Hindlimb muscle (tissue), 1 donor: Measurements from ENCODE around the gene PEX5L. TPM values are rescaled to one million over a fixed set of nuclear protein-coding genes. Genes with fewer than 3 reads are reported as not detected.

Experiments
- DNase-seq: peaks from one replicate; pipeline ENCODE4 v3.0.0-alpha.2; 2013
- polyA plus RNA-seq: library from polyadenylated mRNA; unstranded; fragments of 120-200 nt; gene quantifications from one replicate; pipeline ENCODE4 v1.2.1, GENCODE V29; 2013; ENCODE audit not compliant: insufficient read length

Gene PEX5L
- polyA plus RNA-seq, 1 donor = 0.35 TPM

GRCh38 chr3:180004542-180004941, 32.2 kb downstream of the PEX5L start:
- DNase-seq = no peak

GRCh38 chr3:180002006-180002405, 34.7 kb downstream of the PEX5L start:
- DNase-seq = no peak

GRCh38 chr3:180000500-180000899, 36.2 kb downstream of the PEX5L start:
- no peak for DNase-seq

- DNase-seq = no peak
These were observed 41.3 kb downstream of the PEX5L start for GRCh38 chr3:179995406-179995805.

DNA sequence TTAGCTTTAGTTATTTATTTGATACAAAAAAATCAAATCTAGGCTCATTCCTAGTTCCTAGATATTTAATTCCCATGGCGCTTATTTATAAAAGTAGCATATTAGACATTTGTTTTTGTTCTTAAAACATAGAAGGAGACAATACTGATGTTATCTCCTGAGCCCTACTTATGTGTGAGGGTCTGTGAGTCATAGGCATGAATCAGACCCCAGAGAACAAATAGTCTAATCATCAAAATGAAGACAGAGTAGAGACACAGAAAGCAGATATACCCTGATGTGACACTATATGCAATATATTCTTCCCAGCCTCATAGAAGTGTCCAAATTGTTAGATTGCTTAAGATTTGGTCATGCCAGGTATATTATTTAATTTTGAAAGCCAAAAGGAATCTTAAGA, 44.9 kb downstream of the PEX5L start:
- DNase-seq = no peak

DNA sequence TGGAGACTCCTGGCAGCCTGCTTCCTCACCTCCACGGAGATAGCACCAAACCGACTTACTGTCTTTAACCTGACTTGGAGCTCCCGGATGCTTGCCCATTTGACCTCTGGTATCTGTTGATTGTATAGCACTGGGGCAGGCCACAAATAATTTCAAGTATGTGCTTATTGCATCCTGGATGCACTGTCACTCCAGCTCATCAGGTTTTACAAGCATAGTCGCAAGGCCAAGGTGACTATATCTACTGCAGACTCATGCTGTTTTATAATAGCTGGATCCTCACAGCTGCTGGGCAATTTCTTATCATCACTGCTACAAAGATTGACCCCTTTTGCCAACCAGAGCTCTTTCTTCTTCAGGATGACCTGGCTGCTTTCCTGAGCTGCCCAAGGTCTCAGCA, 45.6 kb downstream of the PEX5L start:
- DNase-seq = no peak

DNA sequence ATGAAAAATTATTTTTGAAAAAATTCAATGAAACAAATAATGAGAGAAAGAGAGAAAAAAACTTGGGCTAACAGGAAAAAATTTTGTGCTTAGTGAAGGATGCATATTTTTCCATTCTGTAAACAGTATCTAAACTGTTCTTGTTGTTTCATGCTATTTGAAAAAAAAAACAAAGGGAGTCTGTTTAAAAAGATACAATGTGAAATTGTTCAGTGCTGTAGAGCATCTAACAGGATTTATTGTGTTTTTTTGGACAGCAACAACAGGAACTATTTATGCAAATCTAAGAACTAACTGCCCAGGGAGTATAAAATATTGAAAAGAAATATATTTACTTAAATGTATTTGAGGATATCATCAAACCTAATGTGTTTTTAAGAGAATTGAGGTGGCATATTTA, 55.1 kb downstream of the PEX5L start:
- no peak for DNase-seq

DNA sequence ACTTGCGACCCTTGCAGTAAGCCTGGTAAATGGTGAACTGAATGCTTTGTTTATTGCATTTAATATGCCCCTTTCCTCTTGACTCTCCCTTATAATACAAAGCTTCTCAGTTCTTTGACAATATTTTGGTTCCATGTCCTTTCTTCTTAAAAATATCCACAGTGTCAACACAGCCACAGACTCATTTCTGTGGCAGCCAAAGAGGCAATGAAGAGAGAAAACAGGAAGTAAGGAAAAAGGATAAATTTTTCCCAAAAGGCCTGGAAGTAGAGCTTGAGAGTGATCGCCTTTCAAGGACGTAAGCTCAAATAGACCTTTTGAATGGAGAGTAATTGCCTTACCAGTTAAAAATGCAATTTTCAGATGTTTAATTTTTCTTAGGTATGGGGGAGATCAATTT, 59.4 kb downstream of the PEX5L start:
- DNase-seq = no peak

DNA sequence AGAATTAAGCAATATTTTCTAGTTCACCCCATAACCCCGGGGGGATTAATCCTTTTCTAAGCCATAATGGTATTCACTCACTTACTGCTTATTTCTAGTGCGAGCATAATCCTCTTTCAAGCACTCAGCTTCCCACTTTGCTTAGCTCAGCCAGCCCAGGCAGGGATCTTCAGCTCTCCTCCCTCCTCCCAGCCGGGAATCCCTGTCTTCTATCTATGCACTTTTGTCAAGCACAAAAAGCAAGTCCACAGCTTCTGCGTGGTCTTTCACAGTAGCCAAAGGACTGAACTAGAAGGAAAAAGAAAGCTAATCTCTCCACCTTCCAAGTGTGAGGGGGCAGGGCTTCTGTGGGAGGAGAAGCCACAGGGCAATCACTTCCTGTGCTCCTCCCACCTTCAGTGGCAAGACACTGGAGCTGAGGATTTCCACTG, 62.8 kb downstream of the PEX5L start:
- no peak for DNase-seq

GRCh38 chr3:179972881-179973423, 63.8 kb downstream of the PEX5L start:
- DNase-seq = no peak

- no peak for DNase-seq
These were observed 65.5 kb downstream of the PEX5L start for GRCh38 chr3:179971280-179971679.

DNA sequence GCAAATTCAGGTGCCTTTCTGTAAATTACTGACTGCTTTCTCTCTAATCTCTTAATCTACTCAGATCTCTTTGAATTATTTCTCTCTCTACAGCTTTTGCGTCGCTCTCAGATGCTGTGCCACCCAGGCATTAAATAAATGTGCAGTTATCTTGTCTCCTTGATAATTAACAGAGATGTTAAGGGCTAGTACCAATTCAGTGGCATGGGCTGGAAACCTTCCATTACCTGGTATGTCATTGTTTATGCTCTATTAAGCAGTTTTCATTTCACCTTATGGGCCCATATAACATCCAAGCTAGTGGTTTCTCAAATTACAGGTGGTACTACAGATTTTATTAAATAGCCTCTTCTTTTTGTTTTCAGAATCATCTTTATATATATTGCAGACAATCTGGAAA, 66.0 kb downstream of the PEX5L start:
- DNase-seq = no peak

- no peak for DNase-seq
These were observed 67.2 kb downstream of the PEX5L start for GRCh38 chr3:179969525-179969924.

GRCh38 chr3:179967622-179968021, 69.1 kb downstream of the PEX5L start:
- no peak for DNase-seq

DNA sequence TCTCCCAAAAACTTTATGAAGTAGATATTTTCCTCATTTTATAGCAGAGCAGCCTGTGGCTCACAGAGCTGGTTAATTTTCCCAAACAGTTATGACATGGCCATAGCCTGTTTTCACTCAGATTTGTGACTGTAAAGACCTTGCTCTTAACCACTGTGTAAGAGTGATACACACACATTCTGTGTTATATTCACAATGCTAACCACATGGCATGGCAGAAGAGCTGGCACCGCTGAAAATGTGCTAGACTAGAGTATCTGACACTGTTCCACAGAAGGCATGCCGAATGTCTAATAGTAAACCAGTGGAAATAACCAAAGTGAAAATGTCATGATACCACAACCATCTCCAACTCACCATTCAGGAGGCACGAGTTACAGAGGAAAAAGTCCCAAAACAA, 71.8 kb downstream of the PEX5L start:
- DNase-seq = no peak

- DNase-seq = no peak
These were observed 73.9 kb downstream of the PEX5L start for GRCh38 chr3:179962629-179963387.

GRCh38 chr3:179961703-179962078, 75.0 kb downstream of the PEX5L start:
- DNase-seq = no peak

GRCh38 chr3:179961071-179961702, 75.5 kb downstream of the PEX5L start:
- no peak for DNase-seq

DNA sequence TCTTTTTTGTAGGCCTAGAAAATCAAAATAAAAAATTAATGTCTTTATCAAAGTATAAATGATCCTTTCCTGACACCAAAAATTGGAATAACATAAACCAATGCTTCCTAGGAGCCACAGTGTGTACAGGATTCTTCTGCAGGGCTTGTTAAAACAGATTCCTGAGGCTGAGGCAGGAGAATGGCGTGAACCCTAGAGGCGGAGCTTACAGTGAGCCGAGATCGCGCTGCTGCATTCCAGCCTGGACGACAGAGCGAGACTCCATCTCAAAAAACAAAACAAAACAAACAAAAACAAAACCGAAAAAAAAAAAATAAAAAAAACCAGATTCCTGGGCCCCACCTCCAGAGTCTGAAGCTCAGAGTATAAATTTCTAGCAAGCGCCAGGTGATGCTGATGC, 78.0 kb downstream of the PEX5L start:
- no peak for DNase-seq

DNA sequence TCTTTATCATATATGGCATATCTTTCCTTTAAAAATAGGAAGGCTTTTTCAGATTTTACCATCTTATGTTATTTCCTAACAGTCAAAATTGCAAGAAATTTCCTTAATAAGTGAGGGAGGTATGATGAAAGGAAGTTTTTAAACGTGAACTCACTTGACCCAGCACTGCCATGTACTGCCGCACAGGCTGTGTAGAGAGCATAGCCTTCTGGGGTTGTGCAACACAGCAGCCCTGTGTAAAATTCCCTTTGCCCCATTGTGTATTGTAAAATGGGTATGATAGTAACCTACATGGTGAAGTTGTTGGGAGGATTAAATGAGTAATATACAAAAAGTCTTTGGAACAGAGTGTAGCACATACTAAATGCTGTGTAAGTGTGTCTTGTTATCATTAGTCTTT, 78.6 kb downstream of the PEX5L start:
- DNase-seq = no peak

GRCh38 chr3:179957264-179957845, 79.4 kb downstream of the PEX5L start:
- DNase-seq = no peak

- no peak for DNase-seq
These were observed 80.3 kb downstream of the PEX5L start for GRCh38 chr3:179956416-179956830.

DNA sequence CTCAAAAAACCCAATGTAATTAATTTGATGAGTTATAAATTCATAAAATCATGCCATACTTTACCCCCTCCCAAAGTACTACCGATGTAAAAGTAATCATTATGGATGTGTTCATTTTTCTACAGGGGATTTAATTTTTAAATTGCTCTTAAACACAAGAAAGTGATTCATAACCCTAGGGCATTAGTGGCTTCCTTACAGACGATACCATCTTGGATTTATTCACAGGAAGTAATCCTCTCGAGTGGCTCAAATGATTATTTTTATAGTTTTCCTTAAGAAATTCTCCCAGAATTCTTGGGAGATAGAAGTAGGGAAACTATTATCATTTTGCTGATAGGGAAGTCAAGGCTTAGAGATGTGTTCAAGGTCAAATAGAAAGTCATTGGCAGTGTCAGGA, 80.9 kb downstream of the PEX5L start:
- no peak for DNase-seq

- DNase-seq = no peak
These were observed 81.5 kb downstream of the PEX5L start for GRCh38 chr3:179955286-179955685.
